HepG2 (cell line): ENCODE data around the gene KDM5C.

Source experiments
- CTCF ChIP-seq: sonication (generic); formaldehyde crosslinking; IDR thresholded peaks from 2 replicates; pipeline ENCODE4 v1.5.0; 2020; ENCODE audit warnings: mild to moderate bottlenecking, missing genetic modification reagents, moderate library complexity
- ESRRA ChIP-seq: sonication (generic); formaldehyde crosslinking; IDR thresholded peaks from 2 replicates; pipeline ENCODE4 v1.5.1; 2020; ENCODE audit warnings: mild to moderate bottlenecking, low read depth, missing genetic modification reagents
- NR2C2 ChIP-seq: sonication (generic); formaldehyde crosslinking; IDR thresholded peaks from 2 replicates; pipeline ENCODE4 v1.4.0; 2020; ENCODE audit warnings: missing genetic modification reagents, mild to moderate bottlenecking, moderate library complexity, borderline replicate concordance
- USF2 ChIP-seq, 2 experiments: sonication (generic) in 1 of 2; formaldehyde crosslinking in 1 of 2; IDR thresholded peaks; 2 replicates each; pipeline versions ENCODE4 v1.5.1 to v1.6.1; 2011 to 2020; ENCODE audit warnings: borderline replicate concordance in 1 of 2, low read depth in 1 of 2, low read length in 1 of 2, mild to moderate bottlenecking in 1 of 2, missing genetic modification reagents in 1 of 2, moderate library complexity in 1 of 2
- ZFY ChIP-seq: sonication (generic); formaldehyde crosslinking; IDR thresholded peaks from 2 replicates; pipeline ENCODE4 v1.4.0; 2020; ENCODE audit warnings: missing genetic modification reagents
- ZNF792 ChIP-seq: IDR thresholded peaks from 2 replicates; pipeline ENCODE4 v1.6.1; 2016
- ZSCAN30 ChIP-seq: sonication (generic); formaldehyde crosslinking; IDR thresholded peaks from 2 replicates; pipeline ENCODE4 v1.5.0; 2020; ENCODE audit warnings: mild to moderate bottlenecking, missing genetic modification reagents

- TF ChIP-seq CTCF (no peak), ZFY (CRISPR knock-in tag) (no peak), ESRRA (no peak), ZNF792 (CRISPR knock-in tag) (no peak), USF2 (IDR thresholded peaks at IDR 0.05; ENCODE audit: low read depth, low read length) (no peak), USF2 (CRISPR knock-in tag; IDR thresholded peaks at IDR 0.05; ENCODE audit: borderline replicate concordance) (no peak), ZSCAN30 (no peak), NR2C2 (no peak)
Observed at GRCh38 chrX:53159184-53159583, 65.8 kb downstream of the KDM5C start.
